Prostate gland (tissue), 2 donors: ENCODE data around the gene MYL4. TPM values are rescaled to one million over a fixed set of nuclear protein-coding genes. Genes with fewer than 3 reads are reported as not detected.

ENCODE experiments used
- DNase-seq: peaks from one replicate; pipeline ENCODE4 v3.0.0-alpha.2; 2019; ENCODE audit warnings: low spot score
- H3K27ac ChIP-seq, 2 donors: fragments of 200-600 bp; sonication (generic); 2 replicates each; pipeline ENCODE4 v1.5.1; 2017 to 2019
- H3K27me3 ChIP-seq: fragments of 200-600 bp; sonication (generic); replicated peaks from 2 replicates; pipeline ENCODE4 v1.5.1; 2019; ENCODE audit not compliant: insufficient read depth
- H3K36me3 ChIP-seq, 2 donors: fragments of 200-600 bp; sonication (generic); 1 replicate in 1 of 2; 2 replicates in 1 of 2; pipeline versions ENCODE4 v1.5.1 to v1.8.1; 2017 to 2019
- H3K4me1 ChIP-seq: fragments of 200-600 bp; sonication (generic); replicated peaks from 2 replicates; pipeline ENCODE4 v1.5.1; 2019
- H3K4me3 ChIP-seq, 2 donors: fragments of 200-600 bp; sonication (generic); 2 replicates each; pipeline ENCODE4 v1.5.1; 2017 to 2019
- H3K9me3 ChIP-seq: fragments of 200-600 bp; sonication (generic); 2 replicates; pipeline ENCODE4 v1.5.1; 2017
- POLR2A ChIP-seq: fragments of 450-650 bp; IDR thresholded peaks from one replicate; pipeline ENCODE4 v1.6.1; 2016; ENCODE audit warnings: antibody characterized with exemption, mild to moderate bottlenecking
- POLR2AphosphoS5 ChIP-seq: sonication (generic); formaldehyde crosslinking; IDR thresholded peaks from one replicate; pipeline ENCODE4 v1.6.1; 2017; ENCODE audit warnings: antibody characterized with exemption
- WGBS: methylation state at CpG from one replicate; pipeline ENCODE4 v1.1.5; 2018; 5-methylcytosine and 5-hydroxymethylcytosine counted together
- intact Hi-C: fragments of 100-400 bp; cut with DNase I; formaldehyde crosslinking; loops from one replicate; pipeline ENCODE4 v1.14.2; 2022
- total RNA-seq, 2 donors: library from RNA; depleted of rRNA; stranded (reverse); fragments of >200 nt; gene quantifications; one replicate each; pipeline ENCODE4 v1.1.0, GENCODE V29; 2016
- TF ChIP-seq, protein P1 (sequence below), 4 experiments: fragments of 200-600 bp in 2 of 4; fragments of 450-650 bp in 2 of 4; sonication (generic) in 2 of 4; IDR thresholded peaks; 1 replicate in 3 of 4; 2 replicates in 1 of 4; pipeline ENCODE4 v1.5.1; 2016 to 2019; ENCODE audit warnings: antibody characterized with exemption in 4 of 4, mild to moderate bottlenecking in 2 of 4, moderate library complexity in 2 of 4

MYL4 gene
- total RNA-seq, 2 donors from 2014 or later, result 4.3 TPM; not detected in 1

- Histone ChIP-seq H3K27me3 (no peaks in the 10 kb centered on the region), H3K4me3 (no peak overlapping the region), H3K27ac (no peak overlapping the region), H3K9me3 (no peaks in the 10 kb centered on the region), H3K36me3 (no peaks in the 10 kb centered on the region), H3K4me1 (no peaks in the 10 kb centered on the region)
- 75% methylated on average over 2 of the region's 2 CpGs for WGBS
- TF ChIP-seq POLR2A, result no peak
- TF ChIP-seq, protein P1, sequence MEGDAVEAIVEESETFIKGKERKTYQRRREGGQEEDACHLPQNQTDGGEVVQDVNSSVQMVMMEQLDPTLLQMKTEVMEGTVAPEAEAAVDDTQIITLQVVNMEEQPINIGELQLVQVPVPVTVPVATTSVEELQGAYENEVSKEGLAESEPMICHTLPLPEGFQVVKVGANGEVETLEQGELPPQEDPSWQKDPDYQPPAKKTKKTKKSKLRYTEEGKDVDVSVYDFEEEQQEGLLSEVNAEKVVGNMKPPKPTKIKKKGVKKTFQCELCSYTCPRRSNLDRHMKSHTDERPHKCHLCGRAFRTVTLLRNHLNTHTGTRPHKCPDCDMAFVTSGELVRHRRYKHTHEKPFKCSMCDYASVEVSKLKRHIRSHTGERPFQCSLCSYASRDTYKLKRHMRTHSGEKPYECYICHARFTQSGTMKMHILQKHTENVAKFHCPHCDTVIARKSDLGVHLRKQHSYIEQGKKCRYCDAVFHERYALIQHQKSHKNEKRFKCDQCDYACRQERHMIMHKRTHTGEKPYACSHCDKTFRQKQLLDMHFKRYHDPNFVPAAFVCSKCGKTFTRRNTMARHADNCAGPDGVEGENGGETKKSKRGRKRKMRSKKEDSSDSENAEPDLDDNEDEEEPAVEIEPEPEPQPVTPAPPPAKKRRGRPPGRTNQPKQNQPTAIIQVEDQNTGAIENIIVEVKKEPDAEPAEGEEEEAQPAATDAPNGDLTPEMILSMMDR (IDR thresholded peaks at IDR 0.05), result no peak
- no peak for TF ChIP-seq POLR2AphosphoS5
- DNase-seq, result no peak
- intact Hi-C loops, result loop anchor here (2.0 kb wide), 1 partner anchor 87 kb away; no protein-coding TSS in a partner anchor
These were observed 18.7 kb downstream of the MYL4 start for GRCh38 chr17:47227862-47228261.

DNA sequence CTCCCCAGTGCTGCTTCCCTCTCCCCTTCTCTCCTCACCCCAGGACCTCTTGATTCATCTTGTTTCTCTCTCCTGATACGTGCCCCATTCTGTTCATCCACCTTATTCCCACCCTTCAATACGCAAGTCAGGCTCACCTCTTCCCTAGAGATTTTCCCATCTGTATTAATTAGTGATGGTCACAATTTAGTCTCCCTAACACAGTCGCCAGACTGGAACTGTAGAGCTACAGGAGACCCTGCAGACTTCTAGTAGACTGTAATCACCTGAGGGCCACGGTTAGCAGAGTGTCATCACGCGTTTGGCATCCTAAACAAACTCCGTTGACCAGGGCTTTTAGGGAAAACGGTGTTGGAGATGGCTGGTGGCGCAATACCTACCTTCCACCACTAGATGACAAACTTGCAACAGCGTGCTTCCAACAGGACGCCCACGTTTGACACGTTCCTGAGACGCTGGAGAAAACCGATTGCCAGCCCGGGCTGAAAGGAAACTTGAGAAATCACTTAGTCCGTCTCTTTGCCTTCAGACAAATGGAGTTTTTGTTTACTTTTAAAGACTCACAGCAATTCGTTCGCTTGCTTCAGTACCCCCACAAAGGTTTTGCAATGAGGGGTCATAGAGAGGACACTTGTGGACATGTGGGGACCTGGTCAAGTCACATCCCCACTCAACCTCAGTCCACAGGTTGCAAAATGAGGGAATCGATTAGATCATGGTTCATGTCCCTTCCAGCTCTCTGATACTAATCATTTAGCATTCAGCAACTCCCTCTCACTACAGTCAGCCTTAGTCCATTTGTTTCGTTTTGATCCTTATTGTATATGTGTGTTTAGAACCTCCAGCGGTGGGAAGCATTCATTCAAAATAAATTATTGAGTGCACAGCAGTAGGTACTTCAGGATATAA is 20.6 kb downstream of the MYL4 start:
- DNase-seq, result peak; percentile 85
- H3K27ac ChIP-seq, result no peak overlapping the region
- TF ChIP-seq, protein P1 (IDR thresholded peaks at IDR 0.05), result peak; percentile 94 to 98 (median 97)
- TF ChIP-seq POLR2AphosphoS5 (peak; percentile 78), POLR2A (no peak)
- H3K36me3 ChIP-seq, result no peaks in the 10 kb centered on the region
- no peaks in the 10 kb centered on the region for H3K27me3 ChIP-seq
- intact Hi-C loops, result loop anchor here (2.0 to 10.0 kb wide), 2 partner anchors 85 to 385 kb away; no protein-coding TSS in a partner anchor
- no peaks in the 10 kb centered on the region for H3K9me3 ChIP-seq
- no peaks in the 10 kb centered on the region for H3K4me1 ChIP-seq
- H3K4me3 ChIP-seq, result no peak overlapping the region
- 10% methylated on average over 22 of the region's 22 CpGs for WGBS

- Histone ChIP-seq H3K4me1 (no peaks in the 10 kb centered on the region), H3K27ac (no peak overlapping the region), H3K9me3 (no peaks in the 10 kb centered on the region), H3K27me3 (no peaks in the 10 kb centered on the region), H3K4me3 (no peak overlapping the region), H3K36me3 (no peaks in the 10 kb centered on the region)
- TF ChIP-seq POLR2A (no peak), POLR2AphosphoS5 (no peak)
- TF ChIP-seq, protein P1 (IDR thresholded peaks at IDR 0.05), result no peak
- WGBS, result 92% methylated on average over 10 of the region's 10 CpGs
- no peak for DNase-seq
- intact Hi-C loops, result loop anchor here (10.0 kb wide), 1 partner anchor 384 kb away; no protein-coding TSS in a partner anchor
These were observed 21.7 kb downstream of the MYL4 start for GRCh38 chr17:47230864-47231263.

GRCh38 chr17:47231334-47231733 is 22.2 kb downstream of the MYL4 start:
- Histone ChIP-seq H3K27ac (no peak overlapping the region), H3K4me1 (no peaks in the 10 kb centered on the region), H3K9me3 (no peaks in the 10 kb centered on the region), H3K4me3 (no peak overlapping the region), H3K36me3 (no peaks in the 10 kb centered on the region), H3K27me3 (no peaks in the 10 kb centered on the region)
- 84% methylated on average over 3 of the region's 3 CpGs for WGBS
- intact Hi-C loops, result loop anchor here (10.0 kb wide), 1 partner anchor 383 kb away; no protein-coding TSS in a partner anchor
- no peak for TF ChIP-seq POLR2AphosphoS5
- TF ChIP-seq POLR2A, result no peak
- TF ChIP-seq, protein P1 (IDR thresholded peaks at IDR 0.05), result no peak
- DNase-seq, result no peak
